Measurements from ENCODE around the gene ARV1. TPM values are rescaled to one million over a fixed set of nuclear protein-coding genes. Genes with fewer than 3 reads are reported as not detected.

The ARV1 gene
- total RNA-seq, 1 experiment from 2014 or later = 25.9 TPM

DNA sequence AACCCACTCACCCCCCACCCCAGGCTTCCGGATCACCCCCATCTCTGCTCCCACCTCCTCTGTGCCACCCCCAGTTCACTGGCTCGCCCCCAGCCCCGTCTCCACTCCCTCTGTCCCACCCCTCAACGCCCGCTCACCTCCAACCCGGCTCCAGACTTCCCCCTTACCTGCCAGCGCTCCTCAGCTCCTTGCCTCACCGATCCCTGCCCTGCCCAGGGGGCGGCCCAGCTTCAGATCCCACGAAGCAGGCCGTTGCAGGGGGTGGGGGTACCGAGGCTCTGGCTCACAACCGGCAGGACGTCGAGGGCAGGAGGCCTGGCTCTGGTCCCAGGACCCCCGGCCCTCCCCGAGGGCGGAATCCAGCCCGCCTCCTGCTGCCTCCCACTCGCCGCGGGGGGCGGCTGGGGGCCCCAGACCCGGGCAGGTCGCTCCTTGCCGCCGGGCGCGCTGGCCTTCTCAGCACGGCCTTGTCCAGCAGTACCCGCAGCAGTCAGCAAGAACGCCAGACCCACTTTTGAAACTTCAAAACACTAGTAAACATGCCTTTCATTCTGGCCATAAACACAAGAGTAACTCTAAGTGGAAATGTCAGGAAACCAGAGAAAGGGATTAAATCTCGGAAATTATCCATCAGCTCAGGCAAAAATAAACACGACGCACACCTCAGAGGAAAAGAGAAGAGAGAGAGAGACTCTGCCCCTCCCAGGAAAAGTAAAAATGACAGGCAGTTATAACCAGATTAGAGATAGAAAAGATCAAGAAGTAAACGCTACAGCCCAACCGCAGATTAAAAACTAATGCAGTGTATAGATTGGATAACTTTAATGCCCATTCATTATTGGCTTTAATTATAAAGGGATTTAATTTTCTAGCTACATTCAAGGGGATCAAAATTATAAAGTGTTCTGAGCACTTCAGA, 62.2 kb downstream of the ARV1 start:
- H3K27me3 ChIP-seq (ENCODE audit: control insufficient read depth, insufficient read depth, low read length) = peaks cover 20% of the 10 kb centered on the region
- TF ChIP-seq TCF7L2 (IDR thresholded peaks at IDR 0.05; ENCODE audit: low read depth, low read length) (no peak), SIN3A (IDR thresholded peaks at IDR 0.05; ENCODE audit: borderline replicate concordance, insufficient read depth, low read depth, low read length) (no peak), POLR2AphosphoS5 (IDR thresholded peaks at IDR 0.05; ENCODE audit: low read depth, low read length) (no peak)
- TF ChIP-seq, protein P1, sequence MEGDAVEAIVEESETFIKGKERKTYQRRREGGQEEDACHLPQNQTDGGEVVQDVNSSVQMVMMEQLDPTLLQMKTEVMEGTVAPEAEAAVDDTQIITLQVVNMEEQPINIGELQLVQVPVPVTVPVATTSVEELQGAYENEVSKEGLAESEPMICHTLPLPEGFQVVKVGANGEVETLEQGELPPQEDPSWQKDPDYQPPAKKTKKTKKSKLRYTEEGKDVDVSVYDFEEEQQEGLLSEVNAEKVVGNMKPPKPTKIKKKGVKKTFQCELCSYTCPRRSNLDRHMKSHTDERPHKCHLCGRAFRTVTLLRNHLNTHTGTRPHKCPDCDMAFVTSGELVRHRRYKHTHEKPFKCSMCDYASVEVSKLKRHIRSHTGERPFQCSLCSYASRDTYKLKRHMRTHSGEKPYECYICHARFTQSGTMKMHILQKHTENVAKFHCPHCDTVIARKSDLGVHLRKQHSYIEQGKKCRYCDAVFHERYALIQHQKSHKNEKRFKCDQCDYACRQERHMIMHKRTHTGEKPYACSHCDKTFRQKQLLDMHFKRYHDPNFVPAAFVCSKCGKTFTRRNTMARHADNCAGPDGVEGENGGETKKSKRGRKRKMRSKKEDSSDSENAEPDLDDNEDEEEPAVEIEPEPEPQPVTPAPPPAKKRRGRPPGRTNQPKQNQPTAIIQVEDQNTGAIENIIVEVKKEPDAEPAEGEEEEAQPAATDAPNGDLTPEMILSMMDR (IDR thresholded peaks at IDR 0.05) = no peak
- TF ChIP-seq, protein P2, sequence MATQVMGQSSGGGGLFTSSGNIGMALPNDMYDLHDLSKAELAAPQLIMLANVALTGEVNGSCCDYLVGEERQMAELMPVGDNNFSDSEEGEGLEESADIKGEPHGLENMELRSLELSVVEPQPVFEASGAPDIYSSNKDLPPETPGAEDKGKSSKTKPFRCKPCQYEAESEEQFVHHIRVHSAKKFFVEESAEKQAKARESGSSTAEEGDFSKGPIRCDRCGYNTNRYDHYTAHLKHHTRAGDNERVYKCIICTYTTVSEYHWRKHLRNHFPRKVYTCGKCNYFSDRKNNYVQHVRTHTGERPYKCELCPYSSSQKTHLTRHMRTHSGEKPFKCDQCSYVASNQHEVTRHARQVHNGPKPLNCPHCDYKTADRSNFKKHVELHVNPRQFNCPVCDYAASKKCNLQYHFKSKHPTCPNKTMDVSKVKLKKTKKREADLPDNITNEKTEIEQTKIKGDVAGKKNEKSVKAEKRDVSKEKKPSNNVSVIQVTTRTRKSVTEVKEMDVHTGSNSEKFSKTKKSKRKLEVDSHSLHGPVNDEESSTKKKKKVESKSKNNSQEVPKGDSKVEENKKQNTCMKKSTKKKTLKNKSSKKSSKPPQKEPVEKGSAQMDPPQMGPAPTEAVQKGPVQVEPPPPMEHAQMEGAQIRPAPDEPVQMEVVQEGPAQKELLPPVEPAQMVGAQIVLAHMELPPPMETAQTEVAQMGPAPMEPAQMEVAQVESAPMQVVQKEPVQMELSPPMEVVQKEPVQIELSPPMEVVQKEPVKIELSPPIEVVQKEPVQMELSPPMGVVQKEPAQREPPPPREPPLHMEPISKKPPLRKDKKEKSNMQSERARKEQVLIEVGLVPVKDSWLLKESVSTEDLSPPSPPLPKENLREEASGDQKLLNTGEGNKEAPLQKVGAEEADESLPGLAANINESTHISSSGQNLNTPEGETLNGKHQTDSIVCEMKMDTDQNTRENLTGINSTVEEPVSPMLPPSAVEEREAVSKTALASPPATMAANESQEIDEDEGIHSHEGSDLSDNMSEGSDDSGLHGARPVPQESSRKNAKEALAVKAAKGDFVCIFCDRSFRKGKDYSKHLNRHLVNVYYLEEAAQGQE (IDR thresholded peaks at IDR 0.05; ENCODE audit: insufficient read depth in 1 of 2, low read depth in 2 of 2, low read length in 1 of 2) = no peak
- intact Hi-C loops (cut with micrococcal nuclease; ENCODE audit: unreplicated experiment) (no loop called here), in situ Hi-C loops (cut with HindIII; ENCODE audit: low pct_unique_long_range_greater_than_20kb, low sequenced_read_pairs) (no loop called here)
- peak overlapping the region; percentile 35 to 52 for H3K4me3 ChIP-seq (ENCODE audit: low read depth in 2 of 2, low read length in 2 of 2)
- no peak overlapping the region for H3K27ac ChIP-seq (ENCODE audit: low read length)
- no peaks in the 10 kb centered on the region for H3K4me1 ChIP-seq (ENCODE audit: control insufficient read depth, insufficient read depth, low read length)
- ATAC-seq (no peak), DNase-seq (ENCODE audit: low read depth, low spot score) (no peak)
- no peaks in the 10 kb centered on the region for H3K9me3 ChIP-seq (ENCODE audit: control insufficient read depth, insufficient read depth, low read depth, low read length)
- BruUV-seq (replicated peaks) = no TSS peak
- ChIA-PET POLR2A (interaction anchor here (0.6 kb wide), 1 partner anchor 15 kb away, joined by 4 read pairs; no protein-coding TSS in a partner anchor), CTCF (no interaction called here)
- H3K36me3 ChIP-seq (ENCODE audit: control insufficient read depth, insufficient read depth, low read length) = peaks cover 3% of the 10 kb centered on the region; the same call in 1 of the 2 replicates

DNA sequence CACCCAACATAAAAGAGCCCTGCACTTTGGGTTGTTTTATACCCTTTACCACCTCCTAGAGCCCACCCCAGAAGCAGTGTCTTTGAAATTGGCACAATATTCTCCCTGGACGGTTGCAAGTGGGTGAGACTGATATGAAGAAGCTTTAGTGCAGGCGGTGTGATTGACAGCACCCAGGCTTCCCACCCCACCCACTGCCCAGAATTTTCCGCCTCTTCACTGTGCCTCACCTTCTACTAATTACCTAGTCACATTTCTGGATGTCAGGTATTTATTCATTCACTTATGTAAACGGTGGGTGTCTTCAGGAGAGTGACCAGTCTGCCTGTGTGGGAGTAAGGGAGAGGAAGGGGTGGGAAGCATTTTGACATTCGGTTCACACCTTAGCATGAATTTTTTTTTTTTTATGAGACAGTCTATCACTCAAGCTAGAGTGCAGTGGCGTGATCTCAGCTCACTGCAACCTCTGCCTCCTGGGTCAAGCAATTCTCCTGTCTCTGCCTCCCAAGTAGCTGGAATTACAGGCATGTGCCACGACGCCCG, 62.9 kb downstream of the ARV1 start:
- intact Hi-C loops (cut with micrococcal nuclease; ENCODE audit: unreplicated experiment) = no loop called here

More for the DNA sequence above, 62.9 kb downstream of the ARV1 start:
- H3K27me3 ChIP-seq (ENCODE audit: control insufficient read depth, insufficient read depth, low read length) = peaks cover 20% of the 10 kb centered on the region
- TF ChIP-seq, protein P1 (IDR thresholded peaks at IDR 0.05) = no peak
- TF ChIP-seq SIN3A (IDR thresholded peaks at IDR 0.05; ENCODE audit: borderline replicate concordance, insufficient read depth, low read depth, low read length) (no peak), TCF7L2 (IDR thresholded peaks at IDR 0.05; ENCODE audit: low read depth, low read length) (no peak), POLR2AphosphoS5 (IDR thresholded peaks at IDR 0.05; ENCODE audit: low read depth, low read length) (no peak)
- TF ChIP-seq, protein P2 (IDR thresholded peaks at IDR 0.05; ENCODE audit: insufficient read depth in 1 of 2, low read depth in 2 of 2, low read length in 1 of 2) = no peak
- H3K27ac ChIP-seq (ENCODE audit: low read length) = no peak overlapping the region
- in situ Hi-C loops (cut with HindIII; ENCODE audit: low pct_unique_long_range_greater_than_20kb, low sequenced_read_pairs) = no loop called here
- DNase-seq (ENCODE audit: low read depth, low spot score) (no peak), ATAC-seq (no peak)
- ChIA-PET CTCF (no interaction called here), POLR2A (no interaction called here)
- H3K4me1 ChIP-seq (ENCODE audit: control insufficient read depth, insufficient read depth, low read length) = no peaks in the 10 kb centered on the region
- no peaks in the 10 kb centered on the region for H3K9me3 ChIP-seq (ENCODE audit: control insufficient read depth, insufficient read depth, low read depth, low read length)
- no peak overlapping the region for H3K4me3 ChIP-seq (ENCODE audit: low read depth in 2 of 2, low read length in 2 of 2)
- BruUV-seq (replicated peaks) = no TSS peak
- peaks cover 3% of the 10 kb centered on the region; the same call in 1 of the 2 replicates for H3K36me3 ChIP-seq (ENCODE audit: control insufficient read depth, insufficient read depth, low read length)

Measured in Panc1 (cell line).